Gastroesophageal sphincter (tissue), 3 donors: ENCODE measurements around the gene GLP2R.

Source experiments
- EP300 ChIP-seq: sonication (generic); formaldehyde crosslinking; IDR thresholded peaks from one replicate; pipeline ENCODE4 v1.6.1; 2017; ENCODE audit warnings: antibody characterized with exemption, mild to moderate bottlenecking
- POLR2A ChIP-seq, 2 donors: fragments of 450-650 bp; IDR thresholded peaks; one replicate each; pipeline ENCODE4 v1.6.1; 2017; ENCODE audit warnings: antibody characterized with exemption in 2 of 2, mild to moderate bottlenecking in 2 of 2, moderate library complexity in 1 of 2
- POLR2AphosphoS5 ChIP-seq: sonication (generic); formaldehyde crosslinking; IDR thresholded peaks from one replicate; pipeline ENCODE4 v1.6.1; 2017; ENCODE audit warnings: antibody characterized with exemption
- TF ChIP-seq, protein P1 (sequence below), 4 experiments: fragments of 200-600 bp in 2 of 4; fragments of 450-650 bp in 2 of 4; sonication (generic) in 1 of 4; IDR thresholded peaks; one replicate each; pipeline ENCODE4 v1.5.1; 2017 to 2019; ENCODE audit warnings: antibody characterized with exemption in 4 of 4, mild to moderate bottlenecking in 2 of 4, moderate library complexity in 2 of 4

DNA sequence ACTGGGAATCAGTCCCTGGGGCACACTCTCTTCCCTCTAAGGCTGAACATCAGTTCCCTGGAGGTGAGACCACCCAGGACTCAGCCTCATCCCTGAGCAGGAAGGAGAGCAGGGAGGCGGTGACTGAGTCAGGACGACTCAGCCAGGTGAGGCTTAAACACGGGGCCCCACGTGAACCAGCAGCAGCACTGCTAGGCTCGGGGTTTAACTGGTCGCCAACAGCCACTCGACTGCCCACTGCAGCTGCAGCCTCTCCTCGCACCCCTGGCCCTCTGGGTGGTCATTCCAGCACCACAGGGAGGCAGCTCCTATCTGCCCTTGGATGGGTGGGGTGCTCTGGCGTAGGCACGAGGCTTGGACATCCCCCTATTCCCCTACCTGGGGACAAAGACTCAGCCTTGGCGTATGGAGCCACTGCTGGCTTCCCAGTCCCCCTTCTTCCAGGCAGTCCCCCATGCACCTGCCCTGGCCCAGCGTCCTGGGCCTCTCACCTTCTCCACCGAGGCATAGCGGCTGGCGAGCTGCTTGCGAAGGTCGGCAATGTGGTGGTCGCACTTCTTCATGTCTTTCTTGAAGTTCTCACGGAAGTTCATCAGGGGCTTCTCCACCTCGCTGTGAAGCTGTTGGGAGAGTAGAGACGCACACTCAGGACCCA, 100.6 kb downstream of the GLP2R start:
- TF ChIP-seq, protein P1, sequence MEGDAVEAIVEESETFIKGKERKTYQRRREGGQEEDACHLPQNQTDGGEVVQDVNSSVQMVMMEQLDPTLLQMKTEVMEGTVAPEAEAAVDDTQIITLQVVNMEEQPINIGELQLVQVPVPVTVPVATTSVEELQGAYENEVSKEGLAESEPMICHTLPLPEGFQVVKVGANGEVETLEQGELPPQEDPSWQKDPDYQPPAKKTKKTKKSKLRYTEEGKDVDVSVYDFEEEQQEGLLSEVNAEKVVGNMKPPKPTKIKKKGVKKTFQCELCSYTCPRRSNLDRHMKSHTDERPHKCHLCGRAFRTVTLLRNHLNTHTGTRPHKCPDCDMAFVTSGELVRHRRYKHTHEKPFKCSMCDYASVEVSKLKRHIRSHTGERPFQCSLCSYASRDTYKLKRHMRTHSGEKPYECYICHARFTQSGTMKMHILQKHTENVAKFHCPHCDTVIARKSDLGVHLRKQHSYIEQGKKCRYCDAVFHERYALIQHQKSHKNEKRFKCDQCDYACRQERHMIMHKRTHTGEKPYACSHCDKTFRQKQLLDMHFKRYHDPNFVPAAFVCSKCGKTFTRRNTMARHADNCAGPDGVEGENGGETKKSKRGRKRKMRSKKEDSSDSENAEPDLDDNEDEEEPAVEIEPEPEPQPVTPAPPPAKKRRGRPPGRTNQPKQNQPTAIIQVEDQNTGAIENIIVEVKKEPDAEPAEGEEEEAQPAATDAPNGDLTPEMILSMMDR (IDR thresholded peaks at IDR 0.05) = no peak
- TF ChIP-seq POLR2AphosphoS5 (no peak), POLR2A (IDR thresholded peaks at IDR 0.05) (no peak), EP300 (no peak)
